Transverse colon (tissue), 4 donors: ENCODE data around the gene RFFL.

Experiments
- EP300 ChIP-seq: sonication (generic); formaldehyde crosslinking; IDR thresholded peaks from one replicate; pipeline ENCODE4 v1.6.1; 2017; ENCODE audit warnings: antibody characterized with exemption, low read depth
- POLR2A ChIP-seq: fragments of 450-650 bp; IDR thresholded peaks from one replicate; pipeline ENCODE4 v1.6.1; 2016; ENCODE audit warnings: antibody characterized with exemption, mild to moderate bottlenecking, moderate library complexity
- POLR2AphosphoS5 ChIP-seq, 3 donors: sonication (generic); formaldehyde crosslinking; IDR thresholded peaks; one replicate each; pipeline ENCODE4 v1.6.1; 2016; ENCODE audit warnings: antibody characterized with exemption in 3 of 3
- TF ChIP-seq, protein P1 (sequence below), 5 experiments: fragments of 200-600 bp in 3 of 5; fragments of 450-650 bp in 2 of 5; sonication (generic) in 3 of 5; IDR thresholded peaks; 1 replicate in 2 of 5; 2 replicates in 3 of 5; pipeline ENCODE4 v1.5.1; 2016 to 2017; ENCODE audit warnings: antibody characterized with exemption in 5 of 5, inconsistent platforms in 3 of 5, mild to moderate bottlenecking in 2 of 5, moderate library complexity in 1 of 5

DNA sequence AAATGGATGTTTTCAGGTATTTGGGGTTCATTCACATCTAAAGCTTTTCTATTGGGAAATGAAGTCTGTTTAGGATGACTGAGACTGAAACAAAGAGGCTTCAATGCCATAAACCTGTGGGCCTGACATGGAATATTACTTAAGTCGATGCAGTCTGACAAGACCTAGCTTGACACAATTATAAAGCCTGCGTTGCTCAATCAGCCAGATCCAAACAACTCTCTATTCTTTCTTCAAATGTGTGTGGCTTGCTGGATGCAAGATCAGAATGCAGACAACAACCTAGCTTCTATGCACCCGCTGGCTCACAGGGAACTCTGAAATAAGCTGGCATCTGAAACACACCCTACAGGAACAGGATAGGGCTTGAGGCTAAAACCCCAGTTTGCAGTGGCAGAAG, 40.0 kb downstream of the RFFL start:
- TF ChIP-seq, protein P1, sequence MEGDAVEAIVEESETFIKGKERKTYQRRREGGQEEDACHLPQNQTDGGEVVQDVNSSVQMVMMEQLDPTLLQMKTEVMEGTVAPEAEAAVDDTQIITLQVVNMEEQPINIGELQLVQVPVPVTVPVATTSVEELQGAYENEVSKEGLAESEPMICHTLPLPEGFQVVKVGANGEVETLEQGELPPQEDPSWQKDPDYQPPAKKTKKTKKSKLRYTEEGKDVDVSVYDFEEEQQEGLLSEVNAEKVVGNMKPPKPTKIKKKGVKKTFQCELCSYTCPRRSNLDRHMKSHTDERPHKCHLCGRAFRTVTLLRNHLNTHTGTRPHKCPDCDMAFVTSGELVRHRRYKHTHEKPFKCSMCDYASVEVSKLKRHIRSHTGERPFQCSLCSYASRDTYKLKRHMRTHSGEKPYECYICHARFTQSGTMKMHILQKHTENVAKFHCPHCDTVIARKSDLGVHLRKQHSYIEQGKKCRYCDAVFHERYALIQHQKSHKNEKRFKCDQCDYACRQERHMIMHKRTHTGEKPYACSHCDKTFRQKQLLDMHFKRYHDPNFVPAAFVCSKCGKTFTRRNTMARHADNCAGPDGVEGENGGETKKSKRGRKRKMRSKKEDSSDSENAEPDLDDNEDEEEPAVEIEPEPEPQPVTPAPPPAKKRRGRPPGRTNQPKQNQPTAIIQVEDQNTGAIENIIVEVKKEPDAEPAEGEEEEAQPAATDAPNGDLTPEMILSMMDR (IDR thresholded peaks at IDR 0.05): no peak
- TF ChIP-seq POLR2A: no peak
- no peak for TF ChIP-seq EP300
- no peak for TF ChIP-seq POLR2AphosphoS5 (IDR thresholded peaks at IDR 0.05)
